Measurements from ENCODE around the gene CDHR3.

CDHR3 gene

DNA sequence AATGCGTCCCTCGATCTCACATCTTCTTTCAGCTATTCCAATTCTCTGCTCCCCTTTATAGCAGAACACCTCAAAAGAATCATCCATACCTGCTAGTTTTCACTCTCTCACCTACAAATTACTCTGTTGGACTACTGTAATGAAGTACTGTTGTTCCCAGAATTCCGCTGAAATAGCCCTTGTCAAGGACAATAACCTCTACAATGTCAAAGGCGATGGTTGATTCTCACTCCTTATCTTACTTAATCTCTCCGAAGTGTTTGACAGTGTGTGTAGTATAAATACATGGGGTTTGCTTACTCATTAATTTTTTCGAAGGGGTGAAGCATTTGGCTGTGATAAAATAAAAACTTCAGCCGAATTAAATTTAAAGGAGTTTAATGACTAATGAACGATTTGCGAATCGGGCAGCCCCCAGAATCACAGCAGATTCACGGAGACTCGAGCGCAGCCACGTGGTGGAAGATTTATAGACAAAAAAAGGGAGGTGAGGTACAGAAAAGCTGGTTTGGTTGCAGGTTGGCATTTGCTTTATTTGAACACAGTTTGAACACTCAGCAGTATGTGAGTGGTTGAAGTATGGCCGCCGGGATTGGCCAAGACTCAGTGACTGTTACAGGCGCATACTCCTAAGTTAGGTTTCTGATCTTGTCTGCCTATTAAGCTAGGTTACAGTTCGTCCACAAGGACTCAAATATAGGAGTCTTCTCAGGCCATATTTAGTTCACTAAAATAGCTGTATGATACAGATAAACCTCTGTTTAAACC, 119.2 kb downstream of the CDHR3 start:
- no peak for DNase-seq (ENCODE audit: low read depth)
- no peak overlapping the region for H3K4me3 ChIP-seq (ENCODE audit: low read depth, low read length)
- TF ChIP-seq CTCF (IDR thresholded peaks at IDR 0.05; ENCODE audit: control insufficient read depth, extremely low read depth, insufficient read depth): no peak
